Neural crest cell (in vitro differentiated cells): Measurements from ENCODE around the gene ERGIC3. TPM values are rescaled to one million over a fixed set of nuclear protein-coding genes. Genes with fewer than 3 reads are reported as not detected.
"Not testable (repeated sequence)": the region's sequence is repeated elsewhere in the genome, so short reads cannot be mapped to it uniquely, and the experiment has no call there.

ENCODE experiments used
- DNase-seq: peaks from one replicate; pipeline ENCODE4 v3.0.0; 2021; ENCODE audit warnings: low read depth, mixed read lengths, low spot score
- H3K27ac Mint-ChIP-seq: one replicate; pipeline ENCODE4 v1.8.0; 2021; ENCODE audit warnings: mild to moderate bottlenecking, mixed read lengths; ENCODE audit not compliant: unreplicated experiment
- H3K27me3 Mint-ChIP-seq: 2 replicates; pipeline ENCODE4 v1.8.0; 2021; ENCODE audit warnings: low read depth, mild to moderate bottlenecking, mixed read lengths
- H3K36me3 Mint-ChIP-seq: 2 replicates; pipeline ENCODE4 v1.8.0; 2021; ENCODE audit warnings: low read depth, mild to moderate bottlenecking, mixed read lengths
- H3K4me1 Mint-ChIP-seq: 2 replicates; pipeline ENCODE4 v1.8.0; 2021; ENCODE audit warnings: mixed read lengths
- H3K4me3 Mint-ChIP-seq: one replicate; pipeline ENCODE4 v1.8.0; 2021; ENCODE audit warnings: mild to moderate bottlenecking, mixed read lengths
- H3K9me3 Mint-ChIP-seq: 2 replicates; pipeline ENCODE4 v1.8.0; 2021; ENCODE audit warnings: mixed read lengths
- CTCF ChIP-seq: fragments of 200-600 bp; sonication (generic); conservative IDR thresholded peaks from 2 replicates; pipeline ENCODE4 v1.5.0; 2021; ENCODE audit warnings: antibody characterized with exemption, mild to moderate bottlenecking
- total RNA-seq: library from RNA; stranded (reverse); gene quantifications from 2 replicates; pipeline ENCODE4 v1.2.1, GENCODE V29; 2021

Gene ERGIC3
- total RNA-seq, 1 donor from 2014 or later: 267 TPM

- peak overlapping the region; percentile 93 for H3K4me3 Mint-ChIP-seq
- H3K9me3 Mint-ChIP-seq: no peaks in the 10 kb centered on the region
- TF ChIP-seq CTCF: no peak
- peaks cover 31% of the 10 kb centered on the region for H3K4me1 Mint-ChIP-seq
- DNase-seq: no peak
- peaks cover 3% of the 10 kb centered on the region for H3K36me3 Mint-ChIP-seq
- no peak overlapping the region for H3K27ac Mint-ChIP-seq
- no peaks in the 10 kb centered on the region for H3K27me3 Mint-ChIP-seq
These were observed 628 bp upstream of the ERGIC3 start for GRCh38 chr20:35541118-35541782.

GRCh38 chr20:35542990-35543389 is 1.1 kb downstream of the ERGIC3 start:
- H3K36me3 Mint-ChIP-seq: peaks cover 3% of the 10 kb centered on the region
- DNase-seq: no peak
- no peak for TF ChIP-seq CTCF
- no peaks in the 10 kb centered on the region for H3K27me3 Mint-ChIP-seq
- H3K27ac Mint-ChIP-seq: no peak overlapping the region
- peaks cover 31% of the 10 kb centered on the region for H3K4me1 Mint-ChIP-seq
- no peaks in the 10 kb centered on the region for H3K9me3 Mint-ChIP-seq
- H3K4me3 Mint-ChIP-seq: peak overlapping the region; percentile 93

- TF ChIP-seq CTCF: no peak
- no peak overlapping the region for H3K27ac Mint-ChIP-seq
- no peaks in the 10 kb centered on the region for H3K27me3 Mint-ChIP-seq
These were observed 2.6 kb downstream of the ERGIC3 start for GRCh38 chr20:35544436-35544835.

GRCh38 chr20:35544941-35545340 is 3.1 kb downstream of the ERGIC3 start:
- not testable (repeated sequence) for DNase-seq, H3K27ac Mint-ChIP-seq, H3K27me3 Mint-ChIP-seq, H3K4me3 Mint-ChIP-seq, H3K9me3 Mint-ChIP-seq, H3K36me3 Mint-ChIP-seq
- peaks cover 26% of the 10 kb centered on the region for H3K4me1 Mint-ChIP-seq

More at GRCh38 chr20:35544436-35544835, 2.6 kb downstream of the ERGIC3 start:
- Mint-ChIP-seq H3K4me1 (peaks cover 31% of the 10 kb centered on the region), H3K36me3 (peaks cover 3% of the 10 kb centered on the region), H3K4me3 (peak overlapping the region; percentile 93), H3K9me3 (no peaks in the 10 kb centered on the region)
- no peak for DNase-seq

GRCh38 chr20:35546127-35546526 is 4.2 kb downstream of the ERGIC3 start:
- Mint-ChIP-seq H3K27me3 (no peaks in the 10 kb centered on the region), H3K36me3 (peaks cover 8% of the 10 kb centered on the region), H3K27ac (no peak overlapping the region), H3K4me1 (peaks cover 21% of the 10 kb centered on the region), H3K9me3 (no peaks in the 10 kb centered on the region), H3K4me3 (no peak overlapping the region)
- DNase-seq: no peak
- no peak for TF ChIP-seq CTCF

- Mint-ChIP-seq H3K36me3 (peaks cover 8% of the 10 kb centered on the region), H3K4me3 (no peak overlapping the region), H3K27ac (no peak overlapping the region), H3K9me3 (no peaks in the 10 kb centered on the region), H3K4me1 (peaks cover 11% of the 10 kb centered on the region), H3K27me3 (no peaks in the 10 kb centered on the region)
- TF ChIP-seq CTCF: no peak
- DNase-seq: no peak
These were observed 5.5 kb downstream of the ERGIC3 start for GRCh38 chr20:35547329-35547728.
